Raji (cell line): Measurements from ENCODE around the gene TLR9.

Source experiments
- POLR2A ChIP-seq: IDR thresholded peaks from 2 replicates; pipeline ENCODE4 v1.6.1; 2011; ENCODE audit warnings: low read depth, low read length, control low read depth; ENCODE audit not compliant: insufficient read depth

Gene TLR9

DNA sequence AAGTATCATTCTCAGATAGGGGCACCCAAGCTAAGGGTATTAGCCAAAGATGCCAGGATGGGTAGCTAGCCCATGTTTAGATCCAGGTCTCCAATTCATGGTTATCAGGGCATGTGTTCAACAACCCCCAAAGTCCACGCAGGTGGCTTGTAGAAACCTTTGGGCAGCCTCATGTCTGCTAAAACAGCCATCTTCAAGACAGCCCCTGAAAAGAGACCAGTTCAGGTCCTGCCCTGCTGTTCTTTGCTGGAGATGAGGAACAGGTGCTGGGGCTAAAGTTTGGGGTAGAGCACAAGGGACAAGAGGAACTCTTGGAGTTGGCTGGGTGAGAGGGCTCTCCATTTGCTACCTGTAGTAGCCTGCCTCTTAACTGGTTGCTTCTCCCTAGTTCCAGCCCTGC is 24.7 kb upstream of the TLR9 start:
- no peak for TF ChIP-seq POLR2A

DNA sequence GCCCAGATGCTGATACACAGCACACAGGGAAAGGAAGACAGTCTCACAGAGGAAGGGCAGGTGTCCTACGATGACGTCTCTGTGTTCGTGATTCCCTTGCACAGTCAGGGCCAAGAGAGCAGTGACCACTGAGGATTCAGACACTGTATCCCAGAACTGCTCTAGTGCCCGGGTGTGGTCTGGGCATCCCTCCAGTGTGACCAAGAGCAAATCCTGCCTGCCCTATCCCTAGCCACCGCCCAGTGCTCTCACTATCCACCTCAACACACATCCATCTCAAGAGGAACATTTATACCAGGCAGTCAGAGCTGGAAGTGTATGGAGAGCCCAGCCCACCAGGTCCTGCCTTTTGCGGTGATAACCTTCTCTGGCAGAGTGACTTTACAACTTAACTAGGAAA is 24.2 kb upstream of the TLR9 start:
- TF ChIP-seq POLR2A: no peak

DNA sequence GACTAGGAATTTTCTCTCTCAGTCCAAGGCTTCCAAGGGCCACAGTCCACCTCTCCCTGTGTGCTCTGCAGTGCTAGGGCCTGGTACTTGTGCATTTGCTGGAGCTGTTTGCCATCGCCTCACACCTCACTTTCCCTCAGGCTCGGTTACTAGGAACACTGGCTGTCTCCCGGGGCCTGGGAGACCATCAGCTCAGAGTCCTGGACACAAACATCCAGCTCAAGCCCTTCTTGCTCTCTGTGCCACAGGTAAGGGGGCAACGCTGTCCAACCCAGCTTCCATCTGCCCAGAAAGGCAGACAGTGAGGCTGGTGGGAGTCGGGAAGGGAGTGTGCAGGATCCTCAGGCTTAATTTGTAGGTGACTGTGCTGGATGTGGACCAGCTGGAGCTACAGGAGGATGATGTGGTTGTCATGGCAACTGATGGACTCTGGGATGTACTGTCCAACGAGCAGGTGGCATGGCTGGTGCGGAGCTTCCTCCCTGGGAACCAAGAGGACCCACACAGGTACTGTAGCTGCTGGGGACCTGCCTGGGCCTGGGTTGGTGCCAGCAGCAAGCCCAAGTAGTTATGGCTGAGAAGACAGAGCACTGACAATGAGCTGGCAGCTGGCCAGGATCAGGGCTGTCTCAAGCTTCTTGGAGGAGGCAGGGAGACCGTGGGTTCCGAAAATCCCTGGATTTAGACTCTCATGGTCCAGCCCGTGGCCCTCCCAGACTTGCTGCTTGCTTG is 23.5 kb upstream of the TLR9 start:
- TF ChIP-seq POLR2A: no peak

DNA sequence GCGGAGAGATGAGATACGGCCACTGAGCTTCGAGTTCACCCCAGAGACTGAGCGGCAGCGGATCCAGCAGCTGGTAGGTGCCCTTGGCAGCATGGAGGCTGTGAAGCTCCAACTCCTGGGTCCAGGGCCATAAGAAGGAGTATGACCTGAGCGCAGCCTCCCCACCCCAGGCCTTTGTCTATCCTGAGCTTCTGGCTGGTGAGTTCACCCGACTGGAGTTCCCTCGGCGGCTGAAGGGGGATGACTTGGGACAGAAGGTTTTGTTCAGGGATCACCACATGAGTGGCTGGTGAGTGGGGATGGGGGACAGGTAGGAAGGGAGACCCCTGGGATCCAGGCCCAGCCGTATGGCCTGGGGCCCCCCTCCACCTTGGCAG is 22.7 kb upstream of the TLR9 start:
- TF ChIP-seq POLR2A: no peak

DNA sequence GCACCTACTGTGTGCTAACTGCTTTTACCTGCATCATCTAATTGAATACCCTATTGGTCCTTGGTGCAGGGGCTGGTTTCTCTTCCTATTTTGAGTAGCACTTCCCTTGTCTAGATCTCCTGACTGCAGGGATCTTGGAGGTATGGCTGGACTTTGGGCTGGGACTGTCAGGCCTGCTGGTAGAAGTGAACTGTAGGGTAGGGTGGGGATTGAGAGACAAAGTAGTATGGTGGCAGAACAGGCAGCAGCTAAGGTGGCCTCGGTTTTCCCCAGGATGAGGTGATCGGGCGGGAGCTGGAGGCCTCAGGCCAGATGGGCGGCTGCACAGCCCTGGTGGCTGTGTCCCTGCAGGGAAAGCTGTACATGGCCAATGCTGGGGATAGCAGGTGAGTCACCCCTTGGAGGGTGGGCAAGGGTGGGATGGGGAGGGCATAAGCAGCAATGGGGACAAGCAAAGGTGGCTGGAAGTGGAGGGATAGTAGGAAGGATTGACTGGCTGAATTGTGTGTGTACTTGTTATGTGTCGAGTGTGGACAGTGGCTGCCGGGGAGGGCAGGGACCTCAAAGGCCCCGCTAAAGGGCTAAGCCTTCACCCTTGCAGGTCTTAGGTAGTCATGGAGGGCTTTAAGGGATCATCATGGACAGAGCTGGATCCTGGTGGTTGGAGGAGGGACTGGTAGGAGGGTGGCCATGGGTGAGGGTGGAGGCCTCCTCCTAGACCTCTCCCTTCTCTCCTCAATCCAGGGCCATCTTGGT is 22.1 kb upstream of the TLR9 start:
- no peak for TF ChIP-seq POLR2A

DNA sequence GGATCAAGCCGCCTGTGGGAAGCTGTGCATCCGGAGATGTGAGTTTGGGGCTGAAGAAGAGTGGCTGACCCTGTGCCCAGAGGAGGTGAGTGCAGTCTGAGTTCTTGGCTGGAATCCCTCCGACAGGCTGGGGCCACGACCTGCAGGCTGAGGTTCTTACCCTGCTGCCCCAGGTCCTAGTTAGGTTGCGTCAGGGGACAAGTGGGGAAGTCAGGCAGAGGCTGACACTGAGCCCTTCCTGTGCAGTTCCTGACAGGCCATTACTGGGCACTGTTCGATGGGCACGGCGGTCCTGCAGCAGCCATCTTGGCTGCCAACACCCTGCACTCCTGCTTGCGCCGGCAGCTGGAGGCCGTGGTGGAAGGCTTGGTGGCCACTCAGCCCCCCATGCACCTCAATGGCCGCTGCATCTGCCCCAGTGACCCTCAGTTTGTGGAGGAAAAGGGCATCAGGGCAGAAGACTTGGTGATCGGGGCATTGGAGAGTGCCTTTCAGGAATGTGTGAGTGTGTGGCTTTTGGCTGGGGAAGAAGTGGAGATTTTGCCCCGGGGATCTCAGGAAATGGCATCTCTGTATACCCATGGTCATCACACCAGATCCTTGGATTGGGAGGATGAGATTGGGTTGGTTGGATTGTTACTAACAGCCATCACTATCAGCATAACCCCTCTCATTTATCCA is 21.4 kb upstream of the TLR9 start:
- no peak for TF ChIP-seq POLR2A

DNA sequence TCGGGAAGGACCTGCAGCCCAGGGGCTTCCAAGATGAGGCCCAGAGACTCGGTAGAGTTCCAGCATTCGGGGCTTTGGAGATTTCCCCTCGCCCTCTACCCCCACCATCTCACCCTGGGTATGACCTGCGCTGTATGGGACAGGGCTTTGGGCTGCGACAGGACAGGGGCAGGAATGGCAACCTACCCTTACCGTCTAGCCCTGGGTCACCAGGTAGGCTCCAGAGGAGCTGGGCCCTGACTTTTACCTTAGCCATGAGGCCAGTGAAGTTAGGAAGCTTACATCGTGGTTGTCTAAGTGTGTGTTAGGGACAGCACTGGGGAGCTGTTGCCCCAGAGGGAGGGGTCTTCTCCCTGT is 20.8 kb upstream of the TLR9 start:
- no peak for TF ChIP-seq POLR2A

DNA sequence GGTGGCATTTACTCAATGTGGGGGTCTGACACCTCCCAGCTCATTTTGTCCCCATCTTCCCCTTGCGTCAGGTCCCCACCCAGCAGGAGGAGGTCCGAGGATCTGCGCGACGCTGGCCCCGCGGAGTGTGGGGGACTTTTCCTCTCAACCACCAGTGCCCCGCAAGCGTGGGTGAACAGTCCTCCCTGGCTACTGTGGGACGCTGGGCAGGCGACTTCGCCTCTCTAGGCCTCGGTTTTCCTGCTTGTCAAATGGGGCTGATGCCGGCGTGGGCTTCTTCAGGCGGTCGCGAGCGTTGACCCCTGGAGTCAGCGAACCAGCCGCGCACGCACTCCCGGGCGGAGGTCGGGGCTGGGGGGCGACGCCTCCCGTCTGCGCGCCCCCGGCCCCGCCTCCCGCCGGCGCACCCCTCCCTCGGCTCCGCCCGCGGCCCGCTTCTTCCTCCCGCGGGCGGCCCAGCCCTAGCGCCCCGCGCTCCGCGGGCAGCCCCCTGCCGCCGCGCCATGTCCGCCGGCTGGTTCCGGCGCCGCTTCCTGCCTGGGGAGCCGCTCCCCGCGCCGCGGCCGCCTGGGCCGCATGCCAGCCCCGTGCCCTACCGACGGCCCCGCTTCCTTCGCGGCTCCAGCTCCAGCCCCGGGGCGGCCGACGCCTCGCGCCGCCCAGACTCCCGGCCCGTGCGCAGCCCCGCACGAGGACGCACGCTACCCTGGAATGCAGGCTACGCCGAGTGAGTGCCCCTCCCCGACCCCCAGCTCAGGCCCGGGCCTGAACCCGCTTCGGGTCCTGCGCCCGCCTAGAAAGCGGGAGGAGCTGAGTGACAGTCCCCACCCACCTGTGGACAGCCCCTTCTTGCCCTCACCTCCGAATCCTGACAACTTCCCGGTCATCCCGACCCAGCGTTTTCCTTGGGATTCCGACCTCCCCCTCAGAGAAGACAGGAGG is 20.1 kb upstream of the TLR9 start, which contains the start of gene PPM1M:
TSS of gene PPM1M (plus strand) at position 438 of the 942 bp plus-strand sequence. CDS start at position 504, 66 bp downstream.
- TF ChIP-seq POLR2A: no peak

DNA sequence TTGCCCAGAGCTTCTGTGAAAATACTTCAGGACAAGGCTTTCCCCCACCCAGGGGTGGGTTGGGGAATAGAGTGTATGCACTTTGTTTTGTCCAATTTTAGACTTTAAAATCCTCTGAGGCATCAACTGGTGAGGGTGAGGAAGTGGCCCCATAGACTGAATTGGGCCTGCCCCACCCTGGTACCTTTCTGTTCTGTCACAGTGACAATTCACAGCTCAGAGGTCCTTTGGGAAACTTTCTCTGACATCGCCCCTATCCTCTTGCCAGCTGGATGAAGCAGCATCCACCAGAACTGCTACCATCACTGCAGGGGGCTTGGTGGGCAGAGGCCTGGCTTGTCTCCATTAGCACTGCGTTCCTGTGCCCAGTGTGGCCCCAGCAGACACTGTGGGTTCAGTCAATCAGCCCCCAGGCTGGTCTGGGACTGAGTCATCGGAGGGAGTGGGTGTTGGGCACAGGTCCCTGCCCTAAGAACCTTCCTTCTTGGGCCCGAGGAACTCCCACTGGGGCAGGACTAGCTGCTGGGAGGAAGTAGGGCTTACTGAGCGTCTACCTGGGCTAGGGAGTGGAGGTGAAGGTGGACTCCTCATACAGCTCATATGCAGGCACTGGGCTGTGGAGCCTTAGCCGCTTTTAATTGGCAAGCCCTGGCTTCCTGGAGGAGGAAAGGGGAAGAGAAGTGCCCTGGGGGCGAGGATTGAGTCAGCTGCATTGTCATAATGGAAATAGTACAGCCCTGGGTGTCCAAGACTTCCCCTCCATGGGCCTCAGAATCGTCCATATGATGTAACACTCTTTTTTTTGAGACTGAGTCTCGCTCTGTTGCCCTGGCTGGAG is 18.6 kb upstream of the TLR9 start:
- TF ChIP-seq POLR2A: no peak; the same call in 1 of the 2 replicates

DNA sequence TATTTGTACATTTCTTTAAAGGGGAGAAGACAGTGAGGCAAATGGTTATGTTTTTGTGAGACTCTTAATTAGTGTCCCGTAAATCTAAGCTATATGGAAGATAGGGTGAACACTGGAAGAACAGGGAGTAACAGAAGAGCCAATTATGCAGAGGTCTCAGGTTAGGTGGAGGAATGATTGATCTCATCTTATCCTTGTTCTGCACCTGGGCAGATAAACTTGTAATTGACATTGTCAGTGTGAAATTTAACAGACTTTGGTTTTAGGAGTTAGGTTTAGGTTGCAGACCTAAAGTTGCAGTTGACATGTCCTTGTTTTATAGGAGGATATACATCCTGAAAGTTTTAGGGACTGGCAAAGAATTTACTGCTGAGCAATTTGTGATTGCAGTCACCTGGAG is 16.6 kb upstream of the TLR9 start:
- TF ChIP-seq POLR2A: no peak

DNA sequence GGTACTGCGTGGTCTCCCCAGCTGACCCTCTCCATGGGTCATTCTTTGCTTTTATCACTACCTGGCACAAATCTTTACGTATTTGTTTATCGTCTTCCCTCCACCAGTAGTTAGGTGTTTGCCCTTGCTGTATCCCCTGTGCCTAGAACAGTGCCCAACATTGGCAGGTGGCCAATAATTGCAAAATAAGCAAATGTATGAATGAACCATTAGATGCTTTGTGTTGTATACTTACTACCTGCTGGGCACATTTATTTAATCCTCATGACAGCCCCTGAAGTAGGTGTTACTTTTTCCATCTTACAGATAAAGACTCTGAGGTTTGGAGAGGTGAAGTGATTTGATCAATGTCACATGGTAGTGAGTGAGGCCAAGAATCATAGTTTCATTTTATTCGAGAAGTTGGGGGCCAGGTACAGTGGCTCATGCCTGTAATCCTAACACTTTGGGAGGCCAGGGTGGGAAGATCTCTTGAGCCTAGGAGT is 15.5 kb upstream of the TLR9 start:
- TF ChIP-seq POLR2A: no peak; the same call in 1 of the 2 replicates

DNA sequence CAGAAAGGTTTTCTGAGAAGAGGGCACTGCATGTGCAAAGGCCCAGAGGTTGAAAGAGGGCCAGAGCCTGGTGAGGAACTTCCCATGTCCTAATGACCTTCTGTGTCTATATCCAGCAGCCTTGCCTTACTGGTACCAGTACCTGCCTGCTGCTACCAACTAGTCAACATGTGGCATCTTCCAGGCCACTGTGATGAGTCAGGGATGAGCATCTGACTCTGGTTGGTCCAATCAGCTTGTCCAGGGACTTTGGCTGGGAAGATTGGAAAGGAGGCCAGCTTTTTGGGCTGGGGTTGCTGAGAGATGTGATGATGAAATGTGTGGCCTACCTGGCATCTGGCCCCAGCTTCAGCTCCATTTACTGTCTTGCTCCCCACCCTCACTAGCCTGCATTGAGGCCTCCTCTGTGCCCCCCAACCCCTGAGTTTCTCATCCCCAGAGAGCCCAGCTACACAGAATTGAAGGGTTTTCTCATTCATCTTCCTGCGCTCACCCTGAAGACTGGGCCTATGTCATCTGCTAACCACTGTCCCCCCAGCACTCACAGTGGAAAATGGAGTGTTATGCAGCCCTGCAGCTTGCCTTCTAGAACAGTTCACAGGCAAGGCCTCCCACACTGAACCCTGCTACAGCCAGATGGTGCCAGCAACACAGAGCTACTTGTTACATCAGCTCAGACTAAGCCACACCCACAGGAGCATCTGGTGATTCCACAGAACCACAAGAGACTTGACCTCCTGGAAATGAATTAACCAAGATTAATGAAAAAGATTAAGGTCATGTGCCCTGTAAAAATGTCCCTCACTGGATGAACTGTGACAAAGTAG is 14.8 kb upstream of the TLR9 start:
- TF ChIP-seq POLR2A: peak; percentile 82
